H1 (cell line): Measurements from ENCODE around the gene SS18L1. TPM values are rescaled to one million over a fixed set of nuclear protein-coding genes. Genes with fewer than 3 reads are reported as not detected.
A peak's percentile ranks its signal among the peaks of the same experiment; 100 is the strongest.

Source experiments
- CTCF ChIA-PET: fragments of 300-600 bp; sonication (Branson Sonifier 250); formaldehyde crosslinking; loops from one replicate; lab custom pipeline; 2021; ENCODE audit not compliant: partially characterized antibody; lab: Charles Lee
- POLR2A ChIA-PET: fragments of 300-600 bp; sonication (Branson Sonifier 250); formaldehyde crosslinking; loops from one replicate; lab custom pipeline; 2021; ENCODE audit warnings: inconsistent platforms; ENCODE audit not compliant: partially characterized antibody; lab: Charles Lee
- DNase-seq, 2 experiments: peaks; one replicate each; pipeline versions ENCODE4 v3.0.0 to v3.0.0-alpha.2; 2010 to 2022; ENCODE audit warnings: low spot score in 2 of 2, low read depth in 1 of 2, mixed read lengths in 1 of 2
- FAIRE-seq: peaks from 2 replicates; lab custom pipeline; 2011; peaks lifted over from hg19 to GRCh38; lab: Jason Lieb, UNC
- H2AFZ ChIP-seq: 2 replicates; pipeline ENCODE4 v1.8.1; 2012; ENCODE audit warnings: low read length, inconsistent platforms
- H2AK5ac ChIP-seq: 2 replicates; pipeline ENCODE4 v1.6.1; 2013; ENCODE audit warnings: low read depth, low read length
- H2BK120ac ChIP-seq: replicated peaks from 2 replicates; pipeline ENCODE3; 2013; ENCODE audit warnings: low read depth, low read length, inconsistent platforms
- H2BK12ac ChIP-seq: 2 replicates; pipeline ENCODE4 v1.6.1; 2013; ENCODE audit warnings: low read depth, low read length
- H2BK15ac ChIP-seq: 2 replicates; pipeline ENCODE4 v1.6.1; 2013; ENCODE audit warnings: low read length
- H2BK20ac ChIP-seq: 2 replicates; pipeline ENCODE4 v1.6.1; 2013; ENCODE audit warnings: low read length
- H2BK5ac ChIP-seq: 2 replicates; pipeline ENCODE4 v1.6.1; 2013; ENCODE audit warnings: low read depth, low read length
- H3K14ac ChIP-seq: 2 replicates; pipeline ENCODE4 v1.6.1; 2013; ENCODE audit warnings: inconsistent platforms; ENCODE audit not compliant: insufficient read length
- H3K18ac ChIP-seq: 2 replicates; pipeline ENCODE4 v1.6.1; 2013; ENCODE audit warnings: low read length; ENCODE audit errors: extremely low read depth
- H3K23ac ChIP-seq: 2 replicates; pipeline ENCODE4 v1.6.1; 2013; ENCODE audit warnings: inconsistent platforms; ENCODE audit not compliant: insufficient read length
- H3K23me2 ChIP-seq: 2 replicates; pipeline ENCODE4 v1.6.1; 2013; ENCODE audit warnings: low read depth, low read length
- H3K27ac ChIP-seq: 2 replicates; pipeline ENCODE4 v1.6.1; 2011; ENCODE audit warnings: low read depth, low read length, inconsistent platforms
- H3K27me3 ChIP-seq, 4 experiments: replicated peaks in 1 of 4; 1 replicate in 1 of 4; 2 replicates in 3 of 4; pipeline versions ENCODE4 v1.6.1 to v1.8.1; 2011 to 2013; ENCODE audit warnings: low read length in 3 of 4, mild to moderate bottlenecking in 3 of 4, inconsistent platforms in 2 of 4, mixed read lengths in 2 of 4, moderate library complexity in 1 of 4; ENCODE audit not compliant: control insufficient read depth in 3 of 4, insufficient read depth in 3 of 4; ENCODE audit errors: extremely low read depth in 1 of 4
- H3K36me3 ChIP-seq, 4 experiments: 2 replicates each; pipeline versions ENCODE4 v1.6.1 to v1.8.1; 2011 to 2013; ENCODE audit warnings: mild to moderate bottlenecking in 4 of 4, low read length in 3 of 4, moderate library complexity in 2 of 4, control low read depth in 1 of 4, inconsistent platforms in 1 of 4; ENCODE audit not compliant: insufficient read depth in 4 of 4, control insufficient read depth in 2 of 4
- H3K4ac ChIP-seq: replicated peaks from 2 replicates; pipeline ENCODE3; 2013; ENCODE audit warnings: low read length, low read depth, mixed read lengths, inconsistent platforms; ENCODE audit not compliant: insufficient read length
- H3K4me1 ChIP-seq, 4 experiments: replicated peaks in 1 of 4; 1 replicate in 1 of 4; 2 replicates in 3 of 4; pipeline versions ENCODE4 v1.6.1 to v1.8.1; 2011 to 2013; ENCODE audit warnings: low read length in 3 of 4, inconsistent platforms in 2 of 4, mixed read lengths in 1 of 4; ENCODE audit not compliant: insufficient read depth in 4 of 4, control insufficient read depth in 3 of 4
- H3K4me2 ChIP-seq, 2 experiments: 2 replicates each; pipeline versions ENCODE4 v1.6.1 to v1.8.1; 2011 to 2013; ENCODE audit warnings: low read depth in 2 of 2, low read length in 2 of 2, control low read depth in 1 of 2, inconsistent platforms in 1 of 2, mild to moderate bottlenecking in 1 of 2; ENCODE audit not compliant: insufficient read depth in 1 of 2
- H3K4me3 ChIP-seq, 4 experiments: fragments of 200-600, 300-600 bp in 1 of 4; sonication (generic), shearing (Covaris generic), sonication (Bioruptor Twin) in 1 of 4; 2 replicates each; pipeline versions ENCODE4 v1.5.1 to v1.8.1; 2011 to 2016; ENCODE audit warnings: low read length in 4 of 4, low read depth in 3 of 4, control low read depth in 2 of 4, inconsistent platforms in 2 of 4, mild to moderate bottlenecking in 2 of 4, mixed read lengths in 1 of 4, moderate library complexity in 1 of 4; ENCODE audit not compliant: insufficient read depth in 2 of 4; ENCODE audit errors: extremely low read depth in 1 of 4
- H3K56ac ChIP-seq: replicated peaks from 2 replicates; pipeline ENCODE3; 2013; ENCODE audit warnings: low read depth, mild to moderate bottlenecking, mixed read lengths, low read length, inconsistent platforms; ENCODE audit not compliant: insufficient read length
- H3K79me1 ChIP-seq: 2 replicates; pipeline ENCODE4 v1.6.1; 2013; ENCODE audit warnings: low read depth, low read length, control low read depth
- H3K79me2 ChIP-seq, 2 experiments: 2 replicates each; pipeline versions ENCODE4 v1.6.1 to v1.8.1; 2012 to 2013; ENCODE audit warnings: low read length in 2 of 2, mild to moderate bottlenecking in 2 of 2, inconsistent platforms in 1 of 2; ENCODE audit not compliant: insufficient read depth in 2 of 2, control insufficient read depth in 1 of 2
- H3K9ac ChIP-seq, 4 experiments: replicated peaks in 1 of 4; 1 replicate in 1 of 4; 2 replicates in 3 of 4; pipeline versions ENCODE4 v1.6.1 to v1.8.1; 2011 to 2013; ENCODE audit warnings: low read depth in 3 of 4, low read length in 3 of 4, control low read depth in 2 of 4, mild to moderate bottlenecking in 2 of 4, moderate library complexity in 2 of 4, inconsistent platforms in 1 of 4; ENCODE audit errors: extremely low read depth in 1 of 4
- H3K9me3 ChIP-seq, 2 experiments: 2 replicates each; pipeline versions ENCODE4 v1.6.1 to v1.8.1; 2012 to 2013; ENCODE audit warnings: mild to moderate bottlenecking in 2 of 2, moderate library complexity in 2 of 2, control low read depth in 1 of 2, inconsistent platforms in 1 of 2, low read depth in 1 of 2, low read length in 1 of 2, mixed read lengths in 1 of 2; ENCODE audit not compliant: insufficient read depth in 2 of 2
- H4K20me1 ChIP-seq, 2 experiments: replicated peaks in 1 of 2; 2 replicates each; pipeline versions ENCODE3 to v1.8.1; 2011 to 2013; ENCODE audit warnings: inconsistent platforms in 2 of 2, low read length in 2 of 2, mild to moderate bottlenecking in 1 of 2; ENCODE audit not compliant: insufficient read depth in 2 of 2, control insufficient read depth in 1 of 2
- H4K5ac ChIP-seq: 2 replicates; pipeline ENCODE4 v1.6.1; 2013; ENCODE audit warnings: low read length, low read depth, mixed read lengths, inconsistent platforms; ENCODE audit not compliant: insufficient read length
- H4K8ac ChIP-seq: 2 replicates; pipeline ENCODE4 v1.8.0; 2013; ENCODE audit warnings: mild to moderate bottlenecking, moderate library complexity, low read length, inconsistent platforms; ENCODE audit not compliant: insufficient read depth; ENCODE audit errors: extremely low read depth
- H4K91ac ChIP-seq: replicated peaks from 2 replicates; pipeline ENCODE3; 2013; ENCODE audit warnings: low read length, mixed read lengths, inconsistent platforms; ENCODE audit not compliant: insufficient read length
- BACH1 ChIP-seq: IDR thresholded peaks from 2 replicates; pipeline ENCODE4 v1.6.1; 2012; ENCODE audit warnings: low read length, improper control_type of control experiment
- CREB1 ChIP-seq: IDR thresholded peaks from 2 replicates; pipeline ENCODE4 v1.6.1; 2012; ENCODE audit warnings: inconsistent platforms
- WGBS, 2 experiments: shearing (Covaris generic) in 1 of 2; methylation state at CpG; one replicate each; pipeline versions ENCODE4 v1.1.6 to v1.1.7; 2013 to 2015; ENCODE audit warnings: low lambda C conversion rate in 2 of 2, mixed read lengths in 2 of 2, inconsistent platforms in 1 of 2, low coverage in 1 of 2, missing lambda C conversion rate in 1 of 2; ENCODE audit not compliant: insufficient replicate concordance in 2 of 2, insufficient coverage in 1 of 2, insufficient read length in 1 of 2; ENCODE audit errors: extremely low coverage in 1 of 2, missing lambda C conversion rate in 1 of 2; 5-methylcytosine and 5-hydroxymethylcytosine counted together
- polyA plus RNA-seq, 7 experiments: library from polyadenylated mRNA; depleted of rRNA in 3 of 7; stranded (reverse) in 5 of 7; unstranded in 2 of 7; fragments of >200 nt in 5 of 7; fragments of 200-250 nt in 2 of 7; gene quantifications; 1 replicate in 5 of 7; 2 replicates in 1 of 7; 4 replicates in 1 of 7; pipeline versions ENCODE4 v1.2.1 to v1.2.3, GENCODE V29; 2011 to 2013; ENCODE audit warnings: missing spikeins in 2 of 7, mixed read lengths in 2 of 7
- total RNA-seq: library from RNA; stranded (reverse); fragmentation: NEBNext Ultra II Directional; extraction: Animal tissue kit (Norgen Biotek cat#: 25700); gene quantifications from 2 replicates; pipeline ENCODE4 v1.2.1, GENCODE V29; 2021
- TF ChIP-seq, protein P1 (sequence below): IDR thresholded peaks from 2 replicates; pipeline ENCODE4 v1.6.1; 2012; ENCODE audit warnings: inconsistent platforms

The SS18L1 gene
- total and polyA plus RNA-seq, 2 of the 8 experiments (the other 6 are each of a cell fraction or from before 2014, with no cell fraction given): 28.4 to 29.7 TPM

DNA sequence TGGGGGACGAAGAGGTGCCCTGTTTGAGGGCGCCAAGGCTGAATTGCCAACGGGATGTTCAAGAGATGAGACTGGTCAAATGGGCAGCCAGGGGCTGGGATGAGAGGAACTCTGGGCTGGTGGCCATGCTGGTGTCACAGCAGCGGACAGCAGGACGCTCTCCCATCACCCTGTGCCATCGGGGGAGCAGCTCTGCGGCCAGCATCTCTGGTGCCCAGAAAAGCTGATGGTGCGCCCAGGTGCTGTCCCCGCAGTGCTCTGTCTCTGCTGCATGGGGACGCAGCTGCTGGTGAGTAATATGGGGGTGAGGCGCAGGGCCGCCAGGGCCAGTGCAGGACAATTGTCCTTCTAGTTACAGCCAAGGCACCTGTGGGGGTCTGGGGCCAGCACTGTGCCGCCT lies 81.5 kb downstream of the SS18L1 start:
- no peak overlapping the region for H3K56ac ChIP-seq
- no peaks in the 10 kb centered on the region for H3K36me3 ChIP-seq
- H3K23me2 ChIP-seq: peaks cover 22% of the 10 kb centered on the region; the same call in 1 of the 2 replicates
- no peak overlapping the region for H4K91ac ChIP-seq
- H2BK15ac ChIP-seq: peak overlapping the region; percentile 61; the same call in 1 of the 2 replicates
- 0 out of 2 replicates have a peak, but pooled peaks cover 2% of the 10 kb centered on the region for H3K79me1 ChIP-seq
- no peak overlapping the region for H3K14ac ChIP-seq
- TF ChIP-seq, protein P1, sequence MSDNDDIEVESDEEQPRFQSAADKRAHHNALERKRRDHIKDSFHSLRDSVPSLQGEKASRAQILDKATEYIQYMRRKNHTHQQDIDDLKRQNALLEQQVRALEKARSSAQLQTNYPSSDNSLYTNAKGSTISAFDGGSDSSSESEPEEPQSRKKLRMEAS: no peak
- TF ChIP-seq CREB1 (no peak), BACH1 (no peak)
- H2BK5ac ChIP-seq: no peak overlapping the region
- peaks cover 0 to 22% (median 14%) of the 10 kb centered on the region in 4 experiments; a peak in 6 of 7 replicates for H3K4me1 ChIP-seq
- H2BK120ac ChIP-seq: no peak overlapping the region
- peaks cover 0 to 3% of the 10 kb centered on the region in 2 experiments; a peak in 1 of 4 replicates for H3K9me3 ChIP-seq
- no peaks in the 10 kb centered on the region for H3K79me2 ChIP-seq
- no peak overlapping the region for H2BK20ac ChIP-seq
- H3K9ac ChIP-seq: no peak overlapping the region
- H3K27me3 ChIP-seq: peaks cover 0 to 41% (median 23%) of the 10 kb centered on the region in 4 experiments; a peak in 6 of 7 replicates
- H3K4me3 ChIP-seq: no peak overlapping the region
- H3K27ac ChIP-seq: no peak overlapping the region
- POLR2A ChIA-PET: no interaction called here
- H3K4ac ChIP-seq: no peak overlapping the region
- no peak overlapping the region for H2BK12ac ChIP-seq
- H2AFZ ChIP-seq: no peak overlapping the region
- CTCF ChIA-PET: interaction anchor here (0.9 to 1.8 kb wide), 2 partner anchors 15 to 74 kb away, joined by 3 read pairs; no protein-coding TSS in a partner anchor
- H3K23ac ChIP-seq: no peak overlapping the region
- FAIRE-seq (no peak), DNase-seq (no peak)
- no peak overlapping the region for H2AK5ac ChIP-seq
- 90% methylated on average over 12 of the region's 13 CpGs; no CpG with 5 or more reads in 1 of the 2 experiments for WGBS, 2 experiments
- H4K20me1 ChIP-seq: peaks cover 3 to 21% of the 10 kb centered on the region in 2 experiments
- H3K18ac ChIP-seq: no peak overlapping the region
- H4K8ac ChIP-seq: no peak overlapping the region
- no peak overlapping the region for H4K5ac ChIP-seq
- H3K4me2 ChIP-seq: no peak overlapping the region
